Kasumi-1 (cell line): Measurements from ENCODE around the gene HOXB3.

Experiments
- DNase-seq, 2 experiments: peaks; one replicate each; lab custom pipeline; 2025; lab: John Stamatoyannopoulos, UW

The HOXB3 gene

GRCh38 chr17:48612456-48612853, 22.4 kb upstream of the HOXB3 start:
- no peak for DNase-seq

GRCh38 chr17:48611681-48612455, 21.8 kb upstream of the HOXB3 start:
- no peak for DNase-seq

- no peak for DNase-seq
Measured at GRCh38 chr17:48611213-48611612, 21.2 kb upstream of the HOXB3 start.

- no peak for DNase-seq
Measured at GRCh38 chr17:48610282-48611211, 20.5 kb upstream of the HOXB3 start, which contains the start of gene HOXB7. Gene HOXB7, minus strand, starts transcription at chr17:48611017. Its CDS starts 99 bp downstream, at chr17:48610918.

- DNase-seq: no peak
Measured at GRCh38 chr17:48609759-48610281, 19.8 kb upstream of the HOXB3 start.

- DNase-seq: no peak
Measured at GRCh38 chr17:48609033-48609432, 19.0 kb upstream of the HOXB3 start.

- DNase-seq: no peak
Measured at GRCh38 chr17:48608494-48608834, 18.4 kb upstream of the HOXB3 start.

GRCh38 chr17:48606892-48607614, 17.0 kb upstream of the HOXB3 start:
- DNase-seq: no peak

- no peak for DNase-seq
Measured at GRCh38 chr17:48605991-48606891, 16.2 kb upstream of the HOXB3 start.

GRCh38 chr17:48605409-48605919, 15.4 kb upstream of the HOXB3 start:
- no peak for DNase-seq

GRCh38 chr17:48604770-48605329, 14.8 kb upstream of the HOXB3 start, which contains the start of gene HOXB6:
Gene HOXB6, minus strand, starts transcription at chr17:48604986. Its CDS starts 6,836 bp downstream, at chr17:48598150.
- no peak for DNase-seq

GRCh38 chr17:48603959-48604769, 14.1 kb upstream of the HOXB3 start:
- no peak for DNase-seq

- DNase-seq: no peak
Measured at GRCh38 chr17:48601539-48602425, 11.7 kb upstream of the HOXB3 start.

- DNase-seq: no peak
Measured at GRCh38 chr17:48601207-48601538, 11.1 kb upstream of the HOXB3 start.

- DNase-seq: no peak
Measured at GRCh38 chr17:48600244-48601098, 10.4 kb upstream of the HOXB3 start.

- no peak for DNase-seq
Measured at GRCh38 chr17:48599354-48599753, 9.3 kb upstream of the HOXB3 start.

- DNase-seq: no peak
Measured at GRCh38 chr17:48598736-48599135, 8.7 kb upstream of the HOXB3 start.
